Sigmoid colon (tissue), 4 donors: Measurements from ENCODE around the gene PTGIS.

ENCODE experiments used
- CTCF ChIP-seq, 4 experiments: fragments of 450-650 bp in 3 of 4; fragments of 200-600 bp in 1 of 4; IDR thresholded peaks; one replicate each; pipeline ENCODE4 v1.5.1; 2016 to 2019; ENCODE audit warnings: antibody characterized with exemption in 4 of 4, mild to moderate bottlenecking in 3 of 4, moderate library complexity in 2 of 4
- POLR2A ChIP-seq, 2 donors: fragments of 450-650 bp; IDR thresholded peaks; one replicate each; pipeline ENCODE4 v1.6.1; 2016; ENCODE audit warnings: antibody characterized with exemption in 2 of 2, mild to moderate bottlenecking in 2 of 2, moderate library complexity in 2 of 2
- POLR2AphosphoS5 ChIP-seq, 4 donors: sonication (generic); formaldehyde crosslinking; IDR thresholded peaks; one replicate each; pipeline ENCODE4 v1.6.1; 2017; ENCODE audit warnings: antibody characterized with exemption in 4 of 4

GRCh38 chr20:49595346-49595745, 27.4 kb upstream of the PTGIS start:
- TF ChIP-seq CTCF (IDR thresholded peaks at IDR 0.05) (no peak), POLR2A (IDR thresholded peaks at IDR 0.05) (no peak), POLR2AphosphoS5 (IDR thresholded peaks at IDR 0.05) (no peak)
